Activated CD8-positive, alpha-beta memory T cell treated with anti-CD3 and anti-CD28 coated beads, Interleukin-2, amount 50 U/mL, for 24 hours (primary cell): Measurements from ENCODE around the gene TPM3.
A peak's percentile ranks its signal among the peaks of the same experiment; 100 is the strongest.
"Not testable (repeated sequence)": the region's sequence is repeated elsewhere in the genome, so short reads cannot be mapped to it uniquely, and the experiment has no call there.

ENCODE experiments used
- DNase-seq: peaks from one replicate; pipeline ENCODE4 v3.0.0-alpha.2; 2020; ENCODE audit errors: extremely low read depth

The TPM3 gene

GRCh38 chr1:154166207-154166606, 25.7 kb downstream of the TPM3 start:
- DNase-seq: no peak

GRCh38 chr1:154159554-154159953, 32.3 kb downstream of the TPM3 start:
- DNase-seq: no peak

GRCh38 chr1:154158307-154159125, 33.4 kb downstream of the TPM3 start:
- no peak for DNase-seq

- DNase-seq: peak; percentile 57
Observed at GRCh38 chr1:154157520-154158306, 34.2 kb downstream of the TPM3 start.

GRCh38 chr1:154155251-154155650, 36.6 kb downstream of the TPM3 start:
- DNase-seq: no peak

- DNase-seq: no peak
Observed at GRCh38 chr1:154154534-154155191, 37.2 kb downstream of the TPM3 start, which contains the start of gene NUP210L. Gene NUP210L (minus strand): TSS chr1:154155073.

GRCh38 chr1:154154053-154154452, 37.8 kb downstream of the TPM3 start:
- no peak for DNase-seq

- DNase-seq: no peak
Observed at GRCh38 chr1:154151311-154151710, 40.6 kb downstream of the TPM3 start.

GRCh38 chr1:154148807-154149206, 43.1 kb downstream of the TPM3 start:
- no peak for DNase-seq

GRCh38 chr1:154147505-154147904, 44.4 kb downstream of the TPM3 start:
- not testable (repeated sequence) for DNase-seq

GRCh38 chr1:154145986-154146385, 45.9 kb downstream of the TPM3 start:
- DNase-seq: no peak

GRCh38 chr1:154142358-154142757, 49.5 kb downstream of the TPM3 start:
- DNase-seq: no peak

GRCh38 chr1:154141240-154141639, 50.7 kb downstream of the TPM3 start:
- no peak for DNase-seq

- DNase-seq: no peak
Observed at GRCh38 chr1:154137888-154138287, 54.0 kb downstream of the TPM3 start.

- no peak for DNase-seq
Observed at GRCh38 chr1:154133256-154133655, 58.6 kb downstream of the TPM3 start.

- no peak for DNase-seq
Observed at GRCh38 chr1:154129391-154129970, 62.4 kb downstream of the TPM3 start.

GRCh38 chr1:154123205-154123604, 68.7 kb downstream of the TPM3 start:
- DNase-seq: not testable (repeated sequence)

GRCh38 chr1:154117642-154118041, 74.3 kb downstream of the TPM3 start:
- DNase-seq: no peak

GRCh38 chr1:154115180-154115579, 76.7 kb downstream of the TPM3 start:
- no peak for DNase-seq
